Measurements from ENCODE around the gene ATP5PD.

GRCh38 chr17:75064040-75064439 is 17.3 kb upstream of the ATP5PD start:
- TF ChIP-seq ATF2 (IDR thresholded peaks at IDR 0.05; ENCODE audit: low read length), result no peak
- TF ChIP-seq CTCF (IDR thresholded peaks at IDR 0.05; ENCODE audit: control extremely low read depth in 1 of 3, insufficient read depth in 1 of 3, low read depth in 1 of 3, low read length in 3 of 3), result no peak
- no peak for TF ChIP-seq HDAC2 (IDR thresholded peaks at IDR 0.05; ENCODE audit: borderline replicate concordance in 1 of 2, low read depth in 2 of 2, low read length in 2 of 2)
- no peak for TF ChIP-seq PHF8 (conservative IDR thresholded peaks at IDR 0.05; ENCODE audit: low read depth, low read length)
- no peak for TF ChIP-seq CREB1 (IDR thresholded peaks at IDR 0.05)
- TF ChIP-seq SUZ12 (IDR thresholded peaks at IDR 0.05; ENCODE audit: low read length), result no peak
- no peak for TF ChIP-seq MAX (IDR thresholded peaks at IDR 0.05)
- TF ChIP-seq E2F6 (IDR thresholded peaks at IDR 0.05), result no peak
- no peak for TF ChIP-seq SRF (IDR thresholded peaks at IDR 0.05; ENCODE audit: low read depth, low read length)
- no peak for TF ChIP-seq EZH2 (IDR thresholded peaks at IDR 0.05; ENCODE audit: low read depth, low read length, severe bottlenecking)
